HepG2 (cell line): Measurements from ENCODE around the gene AP4M1. TPM values are rescaled to one million over a fixed set of nuclear protein-coding genes. Genes with fewer than 3 reads are reported as not detected.

Experiments used
- ATAC-seq: fragments of 200-7000 bp; cut with Tn5 transposase; 3 replicates; pipeline ENCODE4 v1.9.1; 2020; ENCODE audit warnings: mild to moderate bottlenecking, moderate library complexity
- BruUV-seq: library from RNA; stranded (reverse); fragments of 400-500 nt; replicated peaks from 2 replicates; lab custom pipeline; 2021; lab: Mats Ljungman, UMichigan
- CTCF ChIA-PET: fragments of 300-600 bp; formaldehyde crosslinking; extraction: SDS; loops from one replicate; lab custom pipeline; 2021; ENCODE audit warnings: low total read pairs, inconsistent platforms, low intra/inter-chr PET ratio; lab: Yijun Ruan, JAX
- POLR2A ChIA-PET: fragments of 350-600 bp; sonication (Branson Sonifier 250); formaldehyde crosslinking; loops from one replicate; lab custom pipeline; 2020; ENCODE audit warnings: antibody characterized with exemption, inconsistent platforms; lab: Yijun Ruan, JAX
- DNase-seq: peaks from one replicate; pipeline ENCODE4 v3.0.0-alpha.2; 2015; ENCODE audit warnings: low spot score
- FAIRE-seq: peaks from 3 replicates; lab custom pipeline; 2011; peaks lifted over from hg19 to GRCh38; lab: Jason Lieb, UNC
- H2AFZ ChIP-seq: one replicate; pipeline ENCODE4 v1.6.1; 2011; ENCODE audit warnings: low read length, inconsistent platforms
- H3K27ac ChIP-seq: fragments of 300-600 bp; 3 replicates; pipeline ENCODE4 v1.8.0; 2011; ENCODE audit warnings: mixed run types, mild to moderate bottlenecking, mixed read lengths, low read length, inconsistent platforms; ENCODE audit not compliant: insufficient read depth; ENCODE audit errors: extremely low read length
- H3K27me3 ChIP-seq, 2 experiments: fragments of 200-600 bp in 1 of 2; 2 replicates in 1 of 2; 3 replicates in 1 of 2; pipeline versions ENCODE4 v1.6.0 to v1.8.0; 2011; ENCODE audit warnings: low read length in 2 of 2, mild to moderate bottlenecking in 2 of 2, moderate library complexity in 2 of 2, inconsistent platforms in 1 of 2; ENCODE audit not compliant: insufficient read depth in 2 of 2, control insufficient read depth in 1 of 2
- H3K36me3 ChIP-seq, 2 experiments: fragments of 200-600 bp in 1 of 2; replicated peaks in 1 of 2; 2 replicates in 1 of 2; 3 replicates in 1 of 2; pipeline versions ENCODE4 v1.5.1 to v1.8.0; 2011; ENCODE audit warnings: low read length in 2 of 2, inconsistent platforms in 1 of 2; ENCODE audit not compliant: insufficient read depth in 2 of 2, control insufficient read depth in 1 of 2
- H3K4me1 ChIP-seq: 2 replicates; pipeline ENCODE4 v1.5.1; 2012; ENCODE audit warnings: low read length, inconsistent platforms; ENCODE audit not compliant: insufficient read depth
- H3K4me2 ChIP-seq: 2 replicates; pipeline ENCODE4 v1.6.0; 2011; ENCODE audit warnings: low read depth, low read length, inconsistent platforms
- H3K4me3 ChIP-seq, 3 experiments: fragments of 200-600 bp in 1 of 3; sonication (generic), shearing (Covaris generic) in 1 of 3; replicated peaks in 1 of 3; 2 replicates each; pipeline ENCODE4 v1.5.1; 2011 to 2016; ENCODE audit warnings: low read length in 3 of 3, inconsistent platforms in 2 of 3, low read depth in 2 of 3, mild to moderate bottlenecking in 2 of 3, control low read depth in 1 of 3, mixed read lengths in 1 of 3; ENCODE audit not compliant: insufficient read depth in 1 of 3
- H3K79me2 ChIP-seq: one replicate; pipeline ENCODE4 v1.6.1; 2011; ENCODE audit warnings: low read length, inconsistent platforms; ENCODE audit not compliant: insufficient read depth
- H3K9ac ChIP-seq: 2 replicates; pipeline ENCODE4 v1.6.0; 2011; ENCODE audit warnings: mild to moderate bottlenecking, low read depth, low read length, inconsistent platforms; ENCODE audit not compliant: insufficient read depth
- H3K9me3 ChIP-seq: 2 replicates; pipeline ENCODE4 v1.5.1; 2012; ENCODE audit warnings: mild to moderate bottlenecking, low read length
- H4K20me1 ChIP-seq: 2 replicates; pipeline ENCODE4 v1.6.0; 2011; ENCODE audit warnings: inconsistent platforms, mild to moderate bottlenecking, low read length, moderate library complexity; ENCODE audit not compliant: insufficient read depth
- CSRNP2 ChIP-seq: sonication (generic); formaldehyde crosslinking; conservative IDR thresholded peaks from 2 replicates; pipeline ENCODE4 v1.8.0; 2022; ENCODE audit warnings: low read depth, missing genetic modification reagents
- DBP ChIP-seq: sonication (generic); formaldehyde crosslinking; IDR thresholded peaks from 2 replicates; pipeline ENCODE4 v1.4.0; 2020; ENCODE audit warnings: missing genetic modification reagents; ENCODE audit errors: not compliant biosample characterization
- FOXO1 ChIP-seq: sonication (generic); formaldehyde crosslinking; IDR thresholded peaks from 2 replicates; pipeline ENCODE4 v1.4.0; 2020; ENCODE audit warnings: missing genetic modification reagents
- HOXA7 ChIP-seq: sonication (generic); formaldehyde crosslinking; IDR thresholded peaks from 2 replicates; pipeline ENCODE4 v1.8.1; 2022; ENCODE audit warnings: mild to moderate bottlenecking, missing genetic modification reagents, moderate library complexity
- PLRG1 ChIP-seq: fragments of 450-650 bp; conservative IDR thresholded peaks from 2 replicates; pipeline ENCODE4 v1.6.1; 2016
- REL ChIP-seq: sonication (generic); formaldehyde crosslinking; conservative IDR thresholded peaks from 2 replicates; pipeline ENCODE4 v1.8.0; 2022; ENCODE audit warnings: mild to moderate bottlenecking, missing genetic modification reagents, moderate library complexity
- U2AF2 ChIP-seq: fragments of 200-400 bp; formaldehyde crosslinking; IDR thresholded peaks from 2 replicates; pipeline ENCODE4 v1.6.1; 2017; ENCODE audit warnings: low read depth, mild to moderate bottlenecking, low read length
- ZNF292 ChIP-seq: sonication (generic); formaldehyde crosslinking; IDR thresholded peaks from 2 replicates; pipeline ENCODE4 v1.8.1; 2022; ENCODE audit warnings: mild to moderate bottlenecking, low read depth, missing genetic modification reagents, borderline replicate concordance
- ZNF547 ChIP-seq: sonication (generic); formaldehyde crosslinking; IDR thresholded peaks from 2 replicates; pipeline ENCODE4 v1.5.1; 2020; ENCODE audit warnings: mild to moderate bottlenecking, missing genetic modification reagents
- ZNF558 ChIP-seq: sonication (generic); formaldehyde crosslinking; IDR thresholded peaks from 2 replicates; pipeline ENCODE4 v1.9.0; 2022; ENCODE audit warnings: mild to moderate bottlenecking, missing genetic modification reagents, borderline replicate concordance
- ZNF749 ChIP-seq: sonication (generic); formaldehyde crosslinking; IDR thresholded peaks from 2 replicates; pipeline ENCODE4 v1.8.0; 2022; ENCODE audit warnings: mild to moderate bottlenecking, missing genetic modification reagents, moderate library complexity, borderline replicate concordance
- ZNF768 ChIP-seq: sonication (generic); formaldehyde crosslinking; IDR thresholded peaks from 2 replicates; pipeline ENCODE4 v1.4.0; 2020; ENCODE audit warnings: missing genetic modification reagents
- ZNF879 ChIP-seq: sonication (generic); formaldehyde crosslinking; IDR thresholded peaks from 2 replicates; pipeline ENCODE4 v1.8.1; 2023; ENCODE audit warnings: missing genetic modification reagents
- ZSCAN25 ChIP-seq: sonication (generic); formaldehyde crosslinking; IDR thresholded peaks from 2 replicates; pipeline ENCODE4 v1.8.0; 2022; ENCODE audit warnings: mild to moderate bottlenecking, missing genetic modification reagents
- ZSCAN29 ChIP-seq: sonication (generic); formaldehyde crosslinking; conservative IDR thresholded peaks from 2 replicates; pipeline ENCODE4 v1.4.0; 2020; ENCODE audit warnings: mild to moderate bottlenecking, missing genetic modification reagents
- WGBS: methylation state at CpG from one replicate; pipeline ENCODE4 v1.1.6; 2017; ENCODE audit warnings: low lambda C conversion rate; 5-methylcytosine and 5-hydroxymethylcytosine counted together
- in situ Hi-C: cut with HindIII; loops from 2 replicates; pipeline ENCODE4 v1.10.0; 2017; ENCODE audit warnings: low pct_unique_long_range_greater_than_20kb; ENCODE audit not compliant: extremely low pct_ligation_motif_present
- intact Hi-C: fragments of 100-400 bp; cut with micrococcal nuclease; formaldehyde crosslinking; loops from one replicate; pipeline ENCODE4 v1.10.0; 2022; ENCODE audit not compliant: unreplicated experiment
- polyA plus RNA-seq, 8 experiments: library from polyadenylated mRNA; depleted of rRNA in 3 of 8; stranded (reverse) in 7 of 8; unstranded in 1 of 8; fragments of >200 nt; fragmentation: Illumina TruSeq in 4 of 8; extraction: Trizol in 4 of 8; gene quantifications; 2 replicates each; pipeline versions ENCODE4 v1.2.1 to v1.2.3, GENCODE V29; 2011 to 2016; ENCODE audit warnings: low read depth in 4 of 8, missing spikeins in 1 of 8, mixed read lengths in 1 of 8; ENCODE audit not compliant: insufficient read depth in 1 of 8
- total RNA-seq, 5 experiments: library from RNA; depleted of rRNA; stranded (reverse); fragments of >200 nt; fragmentation: Illumina TruSeq; extraction: Trizol; gene quantifications; 2 replicates each; pipeline ENCODE4 v1.2.3, GENCODE V29; 2016; ENCODE audit warnings: low read depth in 1 of 5
- TF ChIP-seq, protein P1 (sequence below): sonication (generic); formaldehyde crosslinking; IDR thresholded peaks from 2 replicates; pipeline ENCODE4 v1.4.0; 2020; ENCODE audit warnings: missing genetic modification reagents

AP4M1 gene
- total and polyA plus RNA-seq, 2 of the 13 experiments (the other 11 are each of a cell fraction or from before 2014, with no cell fraction given) = 6.3 to 9.7 TPM

DNA sequence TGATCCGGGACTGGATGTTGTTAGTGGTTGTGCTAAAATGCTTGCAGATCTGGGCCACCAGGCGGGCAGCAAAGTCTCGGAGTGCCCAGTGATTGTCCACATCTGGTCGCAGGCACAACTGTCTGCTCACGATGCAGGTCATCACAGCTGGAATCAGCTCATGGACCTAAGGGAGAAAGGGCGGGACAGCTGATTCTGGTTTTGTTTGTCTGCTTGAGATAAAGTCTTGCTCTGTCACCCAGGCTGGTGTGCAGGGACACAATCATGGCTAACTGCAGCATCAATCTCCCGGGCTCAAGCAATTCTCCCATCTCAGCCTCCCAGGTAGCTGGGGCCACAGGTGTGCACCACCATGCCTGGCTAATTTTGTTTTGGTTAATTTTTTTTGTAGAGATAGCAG is 9.7 kb downstream of the AP4M1 start:
- intact Hi-C loops (no loop called here), in situ Hi-C loops (no loop called here)
- Histone ChIP-seq H3K4me1 (peaks cover 22% of the 10 kb centered on the region), H3K79me2 (no peaks in the 10 kb centered on the region), H3K27me3 (no peaks in the 10 kb centered on the region), H3K9me3 (no peaks in the 10 kb centered on the region), H3K4me2 (no peak overlapping the region), H3K4me3 (no peak overlapping the region), H3K9ac (no peak overlapping the region), H4K20me1 (no peaks in the 10 kb centered on the region), H3K36me3 (peaks cover 7 to 36% of the 10 kb centered on the region in 2 experiments; a peak in 4 of 5 replicates), H3K27ac (no peak overlapping the region), H2AFZ (no peak overlapping the region)
- WGBS = 100% methylated on average over 2 of the region's 7 CpGs
- FAIRE-seq = no peak
- no peak for ATAC-seq
- TF ChIP-seq ZNF749 (CRISPR knock-in tag) = no peak
- no peak for TF ChIP-seq ZNF292 (CRISPR knock-in tag)
- no peak for TF ChIP-seq ZNF768 (CRISPR knock-in tag)
- no TSS peak for BruUV-seq
- POLR2A ChIA-PET = no interaction called here
- no peak for DNase-seq
- CTCF ChIA-PET = no interaction called here

DNA sequence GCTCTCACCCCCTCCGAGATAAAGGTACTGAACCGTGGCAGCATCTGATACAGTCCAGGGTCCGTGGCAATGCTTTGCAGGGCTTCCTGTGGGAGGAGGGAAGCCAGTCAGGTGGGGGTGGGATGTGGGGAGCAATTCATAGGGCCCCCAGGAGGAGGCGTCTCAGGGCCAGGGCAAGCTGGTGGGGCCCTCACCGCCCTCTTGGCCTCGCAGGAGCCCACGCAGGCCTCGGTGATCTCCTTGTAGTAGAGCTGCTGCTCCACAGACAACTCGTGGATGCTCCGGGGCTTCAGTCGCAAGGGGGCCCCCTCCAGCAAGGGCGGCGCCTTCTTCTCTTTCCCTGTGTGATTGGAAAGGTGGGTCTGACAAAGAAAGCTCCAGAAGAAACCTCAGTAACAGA is 10.5 kb downstream of the AP4M1 start:
- Histone ChIP-seq H3K36me3 (peaks cover 6 to 33% of the 10 kb centered on the region in 2 experiments; a peak in 4 of 5 replicates), H3K27me3 (no peaks in the 10 kb centered on the region), H3K4me2 (no peak overlapping the region), H3K27ac (no peak overlapping the region), H2AFZ (no peak overlapping the region), H3K79me2 (no peaks in the 10 kb centered on the region), H4K20me1 (no peaks in the 10 kb centered on the region), H3K9me3 (no peaks in the 10 kb centered on the region), H3K4me3 (no peak overlapping the region), H3K4me1 (peaks cover 22% of the 10 kb centered on the region), H3K9ac (no peak overlapping the region)
- FAIRE-seq (no peak), ATAC-seq (peak; percentile 16; the same call in 1 of the 3 replicates), DNase-seq (no peak)
- no TSS peak for BruUV-seq
- WGBS = 92% methylated on average over 10 of the region's 13 CpGs
- CTCF ChIA-PET = no interaction called here
- intact Hi-C loops (no loop called here), in situ Hi-C loops (no loop called here)
- POLR2A ChIA-PET = no interaction called here
- no peak for TF ChIP-seq REL
- no peak for TF ChIP-seq HOXA7 (CRISPR knock-in tag)
- TF ChIP-seq, protein P1, sequence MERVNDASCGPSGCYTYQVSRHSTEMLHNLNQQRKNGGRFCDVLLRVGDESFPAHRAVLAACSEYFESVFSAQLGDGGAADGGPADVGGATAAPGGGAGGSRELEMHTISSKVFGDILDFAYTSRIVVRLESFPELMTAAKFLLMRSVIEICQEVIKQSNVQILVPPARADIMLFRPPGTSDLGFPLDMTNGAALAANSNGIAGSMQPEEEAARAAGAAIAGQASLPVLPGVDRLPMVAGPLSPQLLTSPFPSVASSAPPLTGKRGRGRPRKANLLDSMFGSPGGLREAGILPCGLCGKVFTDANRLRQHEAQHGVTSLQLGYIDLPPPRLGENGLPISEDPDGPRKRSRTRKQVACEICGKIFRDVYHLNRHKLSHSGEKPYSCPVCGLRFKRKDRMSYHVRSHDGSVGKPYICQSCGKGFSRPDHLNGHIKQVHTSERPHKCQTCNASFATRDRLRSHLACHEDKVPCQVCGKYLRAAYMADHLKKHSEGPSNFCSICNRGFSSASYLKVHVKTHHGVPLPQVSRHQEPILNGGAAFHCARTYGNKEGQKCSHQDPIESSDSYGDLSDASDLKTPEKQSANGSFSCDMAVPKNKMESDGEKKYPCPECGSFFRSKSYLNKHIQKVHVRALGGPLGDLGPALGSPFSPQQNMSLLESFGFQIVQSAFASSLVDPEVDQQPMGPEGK = no peak
- no peak for TF ChIP-seq ZSCAN25 (CRISPR knock-in tag)
- no peak for TF ChIP-seq ZNF547 (CRISPR knock-in tag)
- no peak for TF ChIP-seq U2AF2
- no peak for TF ChIP-seq ZNF879 (CRISPR knock-in tag)
- no peak for TF ChIP-seq PLRG1
- TF ChIP-seq ZSCAN29 = no peak
- no peak for TF ChIP-seq FOXO1
- no peak for TF ChIP-seq CSRNP2 (CRISPR knock-in tag)
- no peak for TF ChIP-seq DBP (CRISPR knock-in tag)
- no peak for TF ChIP-seq ZNF558 (CRISPR knock-in tag)
